ENCODE data around the gene SDCCAG8. TPM values are rescaled to one million over a fixed set of nuclear protein-coding genes. Genes with fewer than 3 reads are reported as not detected.

Gene SDCCAG8
- total RNA-seq, 1 donor from 2014 or later = 92.7 TPM

DNA sequence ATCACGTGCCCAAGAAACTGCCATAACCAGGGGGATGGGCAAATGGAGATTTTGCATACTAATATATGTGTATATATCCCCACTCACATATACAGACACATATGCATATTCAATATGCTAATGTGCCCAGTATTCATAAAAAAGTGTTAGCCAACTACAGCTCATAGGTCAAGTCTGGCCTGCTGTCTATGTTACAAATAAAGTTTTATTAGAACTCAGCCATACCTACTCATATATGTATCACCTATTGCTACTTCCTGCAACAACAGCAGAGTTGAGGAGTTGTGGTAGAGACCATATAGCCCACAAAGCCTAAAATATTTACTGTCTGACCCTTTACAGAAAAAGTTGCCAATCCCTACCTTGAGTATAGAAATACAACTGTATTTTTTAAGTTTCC lies 93.3 kb downstream of the SDCCAG8 start:
- H3K27ac ChIP-seq = no peak overlapping the region
- TF ChIP-seq, protein P1, sequence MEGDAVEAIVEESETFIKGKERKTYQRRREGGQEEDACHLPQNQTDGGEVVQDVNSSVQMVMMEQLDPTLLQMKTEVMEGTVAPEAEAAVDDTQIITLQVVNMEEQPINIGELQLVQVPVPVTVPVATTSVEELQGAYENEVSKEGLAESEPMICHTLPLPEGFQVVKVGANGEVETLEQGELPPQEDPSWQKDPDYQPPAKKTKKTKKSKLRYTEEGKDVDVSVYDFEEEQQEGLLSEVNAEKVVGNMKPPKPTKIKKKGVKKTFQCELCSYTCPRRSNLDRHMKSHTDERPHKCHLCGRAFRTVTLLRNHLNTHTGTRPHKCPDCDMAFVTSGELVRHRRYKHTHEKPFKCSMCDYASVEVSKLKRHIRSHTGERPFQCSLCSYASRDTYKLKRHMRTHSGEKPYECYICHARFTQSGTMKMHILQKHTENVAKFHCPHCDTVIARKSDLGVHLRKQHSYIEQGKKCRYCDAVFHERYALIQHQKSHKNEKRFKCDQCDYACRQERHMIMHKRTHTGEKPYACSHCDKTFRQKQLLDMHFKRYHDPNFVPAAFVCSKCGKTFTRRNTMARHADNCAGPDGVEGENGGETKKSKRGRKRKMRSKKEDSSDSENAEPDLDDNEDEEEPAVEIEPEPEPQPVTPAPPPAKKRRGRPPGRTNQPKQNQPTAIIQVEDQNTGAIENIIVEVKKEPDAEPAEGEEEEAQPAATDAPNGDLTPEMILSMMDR (IDR thresholded peaks at IDR 0.05) = no peak
- peaks cover 34% of the 10 kb centered on the region for H3K36me3 ChIP-seq
- no peak overlapping the region for H3K4me3 ChIP-seq
- H3K9me3 ChIP-seq = no peaks in the 10 kb centered on the region
- DNase-seq = no peak
- peaks cover 7% of the 10 kb centered on the region for H3K4me1 ChIP-seq
- ATAC-seq = no peak
- intact Hi-C loops (cut with DNase I) = no loop called here
- no peaks in the 10 kb centered on the region for H3K27me3 ChIP-seq (ENCODE audit: low read depth)

DNA sequence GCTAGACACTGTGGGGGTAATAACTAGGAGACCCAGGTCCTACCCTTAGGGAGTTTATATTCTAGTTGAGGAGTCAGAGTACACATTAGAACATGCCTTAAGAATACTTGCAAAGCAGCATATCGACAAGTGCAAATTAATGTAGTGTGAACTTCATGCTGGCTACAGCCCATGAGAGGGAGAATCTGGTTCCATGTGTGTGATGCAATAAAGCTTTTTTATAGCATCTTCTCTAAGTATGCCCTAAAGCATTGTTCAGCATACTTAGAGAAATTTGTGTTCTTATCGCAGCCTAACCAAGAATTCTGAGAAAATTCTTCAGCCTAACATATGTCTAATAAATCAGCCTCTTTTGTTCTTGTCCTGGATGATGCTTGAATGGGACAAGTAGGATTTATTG lies 95.5 kb downstream of the SDCCAG8 start:
- TF ChIP-seq, protein P1 (IDR thresholded peaks at IDR 0.05) = no peak
- H3K27ac ChIP-seq = no peak overlapping the region
- no peaks in the 10 kb centered on the region for H3K27me3 ChIP-seq (ENCODE audit: low read depth)
- no peak for ATAC-seq
- peaks cover 17% of the 10 kb centered on the region for H3K4me1 ChIP-seq
- H3K9me3 ChIP-seq = no peaks in the 10 kb centered on the region
- H3K4me3 ChIP-seq = no peak overlapping the region
- peaks cover 21% of the 10 kb centered on the region for H3K36me3 ChIP-seq
- DNase-seq = no peak
- intact Hi-C loops (cut with DNase I) = no loop called here

DNA sequence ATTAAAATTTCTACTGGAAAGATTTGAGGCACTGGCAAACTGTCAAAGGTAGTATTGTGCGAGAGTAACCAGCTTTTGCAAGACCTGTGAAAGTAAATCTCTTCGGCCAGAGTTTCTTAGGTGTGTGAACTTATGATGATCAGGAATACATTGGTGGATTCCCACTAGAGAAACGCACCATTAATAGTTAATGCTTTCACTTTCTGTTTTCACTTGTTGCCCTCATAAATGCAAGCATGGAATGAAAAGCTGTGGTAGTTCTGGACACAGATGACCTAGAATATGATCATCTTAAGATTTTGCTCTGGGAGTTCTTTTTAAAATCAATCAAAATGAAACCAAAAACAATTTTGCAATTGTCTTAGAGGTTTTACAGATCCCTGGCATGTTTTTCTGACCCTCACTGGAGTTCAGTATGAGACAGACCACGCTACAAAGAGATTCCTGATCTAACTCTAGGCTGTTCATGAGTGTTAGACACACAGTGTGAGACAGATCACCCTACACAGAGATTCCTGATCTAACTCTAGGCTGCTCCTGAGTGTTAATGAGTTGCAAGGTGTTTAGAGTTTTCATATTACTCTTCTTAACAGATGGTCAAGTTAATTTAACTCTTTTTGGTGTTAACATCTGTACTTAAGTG lies 98.8 kb downstream of the SDCCAG8 start:
- intact Hi-C loops (cut with DNase I) = no loop called here
- H3K4me1 ChIP-seq = peaks cover 17% of the 10 kb centered on the region
- H3K27ac ChIP-seq = peak overlapping the region; percentile 53
- peaks cover 21% of the 10 kb centered on the region for H3K36me3 ChIP-seq
- H3K27me3 ChIP-seq (ENCODE audit: low read depth) = no peaks in the 10 kb centered on the region
- peak; percentile 54 to 66 for ATAC-seq
- no peaks in the 10 kb centered on the region for H3K9me3 ChIP-seq
- H3K4me3 ChIP-seq = peak overlapping the region; percentile 33
- TF ChIP-seq, protein P1 (IDR thresholded peaks at IDR 0.05) = no peak
- no peak for DNase-seq

DNA sequence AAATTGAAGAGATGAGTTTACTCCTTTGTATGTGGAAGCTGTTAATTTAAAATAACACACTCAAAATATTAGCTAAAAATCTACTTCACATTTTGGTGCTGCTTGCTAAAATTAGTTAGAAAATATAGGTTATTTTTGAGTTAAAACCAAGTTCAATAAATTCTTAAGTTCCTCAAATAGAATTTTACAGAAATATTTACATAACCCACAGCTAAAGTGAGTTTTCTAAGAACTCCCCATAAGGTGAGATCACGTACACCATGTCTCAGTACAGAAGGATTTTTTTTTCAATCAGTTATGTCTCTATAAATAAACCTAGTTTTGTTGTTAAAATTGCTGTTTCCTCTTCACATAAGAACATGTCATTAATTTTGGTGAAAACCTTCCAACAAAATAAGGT lies 108.0 kb downstream of the SDCCAG8 start:
- no peak for ATAC-seq
- H3K36me3 ChIP-seq = peaks cover 10% of the 10 kb centered on the region
- intact Hi-C loops (cut with DNase I) = no loop called here
- H3K27me3 ChIP-seq (ENCODE audit: low read depth) = no peaks in the 10 kb centered on the region
- no peak overlapping the region for H3K27ac ChIP-seq
- DNase-seq = no peak
- H3K9me3 ChIP-seq = no peaks in the 10 kb centered on the region
- H3K4me3 ChIP-seq = no peak overlapping the region
- TF ChIP-seq, protein P1 (IDR thresholded peaks at IDR 0.05) = no peak
- H3K4me1 ChIP-seq = no peaks in the 10 kb centered on the region

DNA sequence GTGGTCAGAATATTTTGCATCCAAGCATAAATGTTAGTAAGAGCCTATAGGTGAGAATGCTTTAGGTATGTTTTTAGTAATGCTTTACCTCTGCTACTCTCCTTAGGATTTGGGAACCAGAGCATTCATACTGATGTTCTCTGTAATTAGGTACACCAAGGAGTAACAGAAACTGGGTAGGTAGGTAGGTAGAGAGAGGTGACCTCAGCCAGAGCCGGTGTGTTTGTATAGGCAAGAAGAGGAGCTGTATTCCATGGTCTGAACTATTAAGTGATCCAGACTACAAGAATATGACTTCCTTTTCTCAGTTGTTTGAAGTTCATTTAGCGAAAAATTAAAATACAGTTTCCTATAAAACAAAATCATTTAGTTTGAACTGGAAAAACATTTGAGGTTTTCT lies 108.5 kb downstream of the SDCCAG8 start:
- intact Hi-C loops (cut with DNase I) = no loop called here
- TF ChIP-seq, protein P1 (IDR thresholded peaks at IDR 0.05) = no peak
- Histone ChIP-seq H3K27ac (no peak overlapping the region), H3K36me3 (peaks cover 10% of the 10 kb centered on the region), H3K4me1 (no peaks in the 10 kb centered on the region), H3K27me3 (ENCODE audit: low read depth) (no peaks in the 10 kb centered on the region), H3K4me3 (no peak overlapping the region), H3K9me3 (no peaks in the 10 kb centered on the region)
- no peak for DNase-seq
- ATAC-seq = no peak
